ENCODE measurements around the gene ZNF521.

ZNF521 gene

GRCh38 chr18:25247725-25248124 is 104.2 kb downstream of the ZNF521 start:
- DNase-seq, result no peak

- DNase-seq, result no peak
Measured at GRCh38 chr18:25244924-25245698, 106.9 kb downstream of the ZNF521 start.

GRCh38 chr18:25244170-25244569 is 107.8 kb downstream of the ZNF521 start:
- no peak for DNase-seq

GRCh38 chr18:25243754-25244153 is 108.2 kb downstream of the ZNF521 start:
- no peak for DNase-seq

DNA sequence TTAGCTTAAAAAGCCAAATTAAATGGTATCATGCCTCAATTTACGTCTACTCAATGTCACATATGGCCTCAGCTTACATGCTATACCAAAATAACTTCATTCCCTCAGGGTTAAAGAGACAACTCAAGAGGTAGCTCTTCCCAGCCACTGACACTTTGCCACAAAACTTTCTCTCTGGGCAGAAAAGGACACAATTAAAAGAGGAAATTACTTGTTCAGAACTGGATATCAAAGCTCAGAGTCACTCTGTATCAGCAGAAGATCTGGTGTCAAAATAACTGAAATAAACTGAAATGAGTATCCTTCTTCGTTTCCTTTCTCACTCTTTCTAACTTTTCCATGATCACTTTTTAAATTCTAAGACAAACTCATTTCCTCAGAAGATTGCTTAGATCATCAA is 108.7 kb downstream of the ZNF521 start:
- no peak for DNase-seq

DNA sequence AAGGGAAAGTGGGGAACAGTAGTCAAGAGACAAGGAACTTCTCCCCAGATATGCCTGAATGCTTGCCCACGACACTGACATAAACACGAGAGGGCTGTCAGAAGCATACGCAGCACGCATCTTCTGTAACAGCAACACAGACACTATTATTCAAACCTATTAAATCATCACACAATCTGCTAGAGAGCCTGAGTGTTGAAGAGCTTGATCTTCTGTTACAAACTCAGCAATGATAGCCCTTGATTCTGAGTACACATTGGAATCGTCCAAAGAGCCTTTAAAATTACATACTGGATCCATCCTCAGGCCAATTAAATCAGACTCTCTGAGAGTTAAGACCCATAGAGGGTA is 111.6 kb downstream of the ZNF521 start:
- DNase-seq, result no peak

GRCh38 chr18:25239581-25240419 is 112.2 kb downstream of the ZNF521 start:
- DNase-seq, result no peak

DNA sequence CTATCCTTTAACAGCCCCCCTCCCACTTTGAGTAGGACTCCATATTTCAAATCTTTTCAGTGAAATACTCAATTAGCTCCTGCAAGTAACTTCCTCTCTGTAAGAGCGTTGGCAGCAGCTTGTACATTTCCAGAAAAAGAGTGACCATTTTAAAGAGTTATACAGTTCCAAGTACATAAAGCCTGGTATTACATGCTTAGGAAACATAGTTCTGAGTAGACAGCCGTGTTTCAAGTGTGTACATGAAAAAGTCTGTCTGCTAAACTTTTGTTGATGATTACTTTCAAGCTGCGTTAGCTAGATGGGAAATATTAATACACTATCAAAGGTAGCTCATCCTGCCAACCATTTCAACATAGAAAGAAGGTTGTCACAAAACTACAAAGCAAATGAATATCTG is 112.8 kb downstream of the ZNF521 start:
- no peak for DNase-seq

- DNase-seq, result no peak
Measured at GRCh38 chr18:25237571-25238267, 114.2 kb downstream of the ZNF521 start.

- DNase-seq, result no peak
Measured at GRCh38 chr18:25236736-25237135, 115.2 kb downstream of the ZNF521 start.

DNA sequence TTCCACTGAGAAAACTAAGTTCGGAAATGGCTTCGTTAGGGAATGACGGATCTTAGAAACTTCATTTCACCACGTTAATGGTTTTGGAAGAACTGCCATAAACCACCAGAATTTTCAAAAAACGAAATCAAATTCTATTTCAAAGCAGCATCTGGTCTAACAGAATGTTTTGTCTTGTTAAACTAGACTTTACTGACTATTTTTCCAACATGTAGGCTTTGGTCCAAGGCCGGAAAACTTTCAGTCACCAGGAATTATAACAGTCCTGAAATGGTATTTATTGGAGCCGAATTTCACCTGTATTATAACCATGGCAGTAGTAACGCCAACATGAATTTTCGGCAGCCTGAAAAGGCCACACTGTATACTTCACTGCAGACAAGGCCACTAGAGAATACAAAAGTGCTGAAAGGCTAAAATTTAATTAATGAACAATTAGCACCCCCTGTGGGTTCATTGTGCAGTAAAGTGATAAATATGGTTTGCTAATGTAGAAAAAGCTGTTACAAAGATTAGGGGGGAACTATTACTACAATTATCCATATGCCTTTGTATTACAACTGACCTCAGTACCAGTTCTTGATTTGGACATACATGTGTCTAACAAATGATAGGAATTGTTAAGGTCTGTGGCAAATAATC is 116.4 kb downstream of the ZNF521 start:
- no peak for DNase-seq

GRCh38 chr18:25234740-25235345 is 117.1 kb downstream of the ZNF521 start:
- no peak for DNase-seq

DNA sequence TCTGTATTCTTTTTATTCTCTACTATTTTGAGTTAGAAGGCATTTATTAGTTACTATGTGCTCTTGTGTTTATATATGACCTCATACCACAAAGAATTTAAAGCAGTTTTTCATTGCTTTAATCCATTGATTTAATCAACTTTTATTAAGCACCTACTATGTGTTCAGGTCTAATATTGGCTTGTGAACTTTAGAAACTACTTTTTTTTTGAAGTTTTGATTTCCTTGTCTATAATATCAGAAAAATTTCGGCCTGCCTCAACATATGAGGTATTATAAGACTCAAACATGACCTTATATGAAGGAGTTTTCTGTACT is 117.7 kb downstream of the ZNF521 start:
- DNase-seq, result no peak

GRCh38 chr18:25233528-25234321 is 118.2 kb downstream of the ZNF521 start:
- DNase-seq, result no peak

DNA sequence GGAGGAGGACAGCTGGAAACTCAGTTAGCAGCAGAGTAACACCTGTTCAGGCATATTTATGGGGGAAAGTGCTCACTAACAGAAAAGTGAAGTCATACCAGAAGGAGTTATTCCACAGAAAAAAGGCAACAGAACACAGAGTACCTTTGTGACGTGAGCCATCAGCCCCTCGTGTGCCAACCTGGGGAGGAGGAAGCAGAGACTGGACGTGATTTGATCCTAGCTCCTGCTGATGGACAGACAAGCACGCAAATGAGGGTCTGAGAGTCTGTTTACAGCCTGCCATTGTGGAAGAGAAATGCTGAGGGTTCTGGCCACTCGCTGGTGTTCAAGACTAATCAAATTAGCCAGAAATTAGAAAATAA is 120.7 kb downstream of the ZNF521 start:
- peak; percentile 62 for DNase-seq

DNA sequence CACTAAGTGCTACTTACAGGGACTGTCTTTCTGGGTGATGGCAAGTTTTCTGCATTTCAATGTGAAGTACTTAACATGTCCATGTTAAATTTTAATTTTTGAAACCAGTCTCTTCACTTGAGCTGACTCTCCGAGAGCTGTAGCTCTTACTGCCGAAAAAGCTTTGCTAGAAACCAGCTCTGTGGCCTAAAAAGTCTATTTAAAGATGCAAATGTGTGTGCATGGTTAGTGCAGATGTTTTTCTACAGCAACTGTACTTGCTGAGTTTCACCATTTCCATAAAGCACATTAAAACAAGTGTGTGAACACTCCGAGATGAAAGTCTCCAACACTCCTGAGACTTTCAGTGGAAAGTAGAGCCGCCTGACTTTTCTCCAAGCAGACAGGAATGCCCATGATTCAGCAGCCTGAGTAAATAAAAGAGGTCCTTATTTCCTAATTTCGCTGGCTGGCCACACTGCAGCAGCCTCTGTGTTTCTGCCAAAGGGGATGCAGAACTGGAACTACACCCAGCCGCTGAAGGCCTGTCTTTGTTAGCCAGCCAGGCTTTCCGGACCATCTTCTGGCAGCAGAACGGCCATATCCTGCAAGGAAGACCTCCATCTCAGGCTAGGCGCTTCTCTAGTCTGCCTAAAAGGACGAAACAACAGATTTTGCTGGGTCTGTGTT is 121.2 kb downstream of the ZNF521 start:
- no peak for DNase-seq

DNA sequence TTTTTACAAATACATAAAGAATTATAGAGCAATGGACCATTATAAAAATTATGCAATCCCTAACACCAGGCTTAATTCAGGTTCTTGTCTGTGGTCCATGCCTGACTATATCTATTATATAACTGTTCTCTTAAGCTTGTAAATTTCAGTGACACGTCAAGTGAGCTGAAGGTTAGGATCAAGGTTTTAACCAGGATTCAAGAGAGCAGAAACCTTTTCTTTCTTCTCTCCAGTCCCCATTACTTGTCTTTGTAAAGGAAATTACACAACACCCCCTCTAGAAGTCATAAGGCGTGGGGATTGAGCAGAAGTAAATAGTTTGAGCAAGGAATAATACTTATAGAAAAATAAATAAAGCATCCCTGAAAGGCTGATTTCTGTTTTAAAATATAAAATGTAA is 122.0 kb downstream of the ZNF521 start:
- no peak for DNase-seq

DNA sequence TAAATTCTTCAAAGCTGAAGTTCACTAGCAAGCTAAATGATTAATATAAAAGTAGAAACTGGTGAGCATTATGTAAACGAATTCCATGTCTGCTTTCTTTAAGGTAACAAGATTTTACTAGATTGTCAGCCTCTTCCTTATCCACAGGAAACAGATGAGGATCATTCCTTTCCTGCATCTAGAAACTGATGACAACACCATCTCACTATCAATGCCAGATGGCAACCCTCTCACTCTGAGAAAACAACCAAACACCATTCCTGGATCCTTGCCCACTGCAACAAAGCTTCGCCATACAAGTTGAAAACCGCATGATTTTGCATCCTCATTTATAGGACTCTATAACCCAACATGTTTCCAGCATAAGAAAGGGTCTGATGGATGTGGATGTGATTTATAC is 122.9 kb downstream of the ZNF521 start:
- peak; percentile 78 for DNase-seq

DNA sequence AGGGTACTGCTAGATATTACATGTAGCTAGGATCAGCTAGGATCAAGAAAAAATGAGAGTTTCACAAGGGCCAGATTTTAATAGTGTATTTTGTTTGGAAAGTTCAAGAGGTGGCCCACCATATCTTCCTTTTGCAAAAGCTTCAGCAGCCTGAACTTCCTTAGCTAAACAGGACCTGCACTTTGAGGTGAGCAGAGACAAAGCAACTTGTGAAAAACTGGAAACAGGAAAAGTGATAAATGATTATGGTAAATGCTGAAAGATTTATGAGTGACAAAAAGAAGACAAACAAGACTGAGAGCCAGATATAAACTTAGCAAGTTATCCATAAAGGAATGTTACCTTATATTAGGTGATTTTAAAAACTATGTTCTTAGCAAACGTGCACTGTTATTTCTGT is 123.6 kb downstream of the ZNF521 start:
- DNase-seq, result no peak

DNA sequence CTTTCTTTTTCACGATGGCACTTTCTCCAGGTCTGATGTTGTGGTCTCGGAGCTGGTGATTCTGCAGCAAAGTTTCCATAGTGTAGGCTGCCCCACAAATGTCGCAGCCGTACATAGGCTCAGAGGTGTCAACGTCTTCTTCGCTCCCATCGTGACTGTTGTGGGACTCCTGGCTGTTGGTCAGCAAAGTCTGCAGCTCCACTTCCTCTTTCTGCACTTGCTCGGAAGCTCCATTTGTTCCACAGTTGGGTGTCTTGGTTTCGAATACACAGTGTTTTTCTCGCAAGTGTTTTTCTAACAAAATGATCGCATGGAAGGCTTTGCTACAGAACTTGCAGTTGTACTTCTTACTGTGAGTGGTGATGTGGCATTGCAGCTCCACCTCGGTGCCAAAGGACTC is 126.8 kb downstream of the ZNF521 start:
- DNase-seq, result no peak
